GM21390 (cell line): ENCODE results near the gene KRT71.

Source experiments
- ATAC-seq: cut with Tn5 transposase; IDR thresholded peaks from one replicate; pipeline ENCODE4 v1.9.1; 2021; ENCODE audit not compliant: unreplicated experiment

Gene KRT71

DNA sequence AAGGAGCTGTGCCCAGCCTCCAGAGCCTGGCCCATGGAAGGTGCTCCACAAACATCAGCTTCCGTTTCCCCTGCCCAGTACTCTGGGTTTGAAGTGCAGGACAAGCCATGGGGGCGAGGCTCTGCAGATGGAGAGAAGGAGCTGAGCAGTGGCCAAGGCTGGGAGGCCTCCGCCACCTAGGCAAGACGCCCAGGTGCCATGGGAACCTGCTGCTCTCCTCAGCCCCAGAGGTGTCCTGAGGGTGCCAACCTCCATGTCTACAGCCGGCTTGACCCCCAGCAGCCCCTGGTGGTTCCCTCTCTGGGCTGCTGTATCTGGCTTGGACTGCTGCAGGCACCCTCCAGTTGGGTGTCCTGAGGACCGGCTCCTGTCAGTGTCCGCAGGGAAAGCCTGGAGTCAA is 12.4 kb downstream of the KRT71 start:
- no peak for ATAC-seq

DNA sequence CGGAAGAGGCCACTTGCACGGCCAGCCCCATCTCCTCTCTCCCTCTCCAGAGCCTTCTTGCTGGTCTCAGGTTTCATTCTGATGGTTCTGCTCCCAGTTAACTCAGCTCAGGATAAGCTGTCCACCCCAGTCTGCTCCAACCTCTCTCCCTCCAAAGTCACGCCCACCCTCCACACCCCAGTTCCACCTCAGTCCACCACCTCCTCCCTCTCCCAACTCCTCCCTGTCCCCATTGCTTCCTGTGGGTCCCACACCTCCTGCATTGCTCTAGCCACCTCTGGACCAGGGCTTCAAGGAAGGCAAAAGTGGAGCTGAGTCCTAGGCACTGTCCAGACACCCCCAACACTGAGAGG is 13.1 kb downstream of the KRT71 start:
- ATAC-seq = no peak

DNA sequence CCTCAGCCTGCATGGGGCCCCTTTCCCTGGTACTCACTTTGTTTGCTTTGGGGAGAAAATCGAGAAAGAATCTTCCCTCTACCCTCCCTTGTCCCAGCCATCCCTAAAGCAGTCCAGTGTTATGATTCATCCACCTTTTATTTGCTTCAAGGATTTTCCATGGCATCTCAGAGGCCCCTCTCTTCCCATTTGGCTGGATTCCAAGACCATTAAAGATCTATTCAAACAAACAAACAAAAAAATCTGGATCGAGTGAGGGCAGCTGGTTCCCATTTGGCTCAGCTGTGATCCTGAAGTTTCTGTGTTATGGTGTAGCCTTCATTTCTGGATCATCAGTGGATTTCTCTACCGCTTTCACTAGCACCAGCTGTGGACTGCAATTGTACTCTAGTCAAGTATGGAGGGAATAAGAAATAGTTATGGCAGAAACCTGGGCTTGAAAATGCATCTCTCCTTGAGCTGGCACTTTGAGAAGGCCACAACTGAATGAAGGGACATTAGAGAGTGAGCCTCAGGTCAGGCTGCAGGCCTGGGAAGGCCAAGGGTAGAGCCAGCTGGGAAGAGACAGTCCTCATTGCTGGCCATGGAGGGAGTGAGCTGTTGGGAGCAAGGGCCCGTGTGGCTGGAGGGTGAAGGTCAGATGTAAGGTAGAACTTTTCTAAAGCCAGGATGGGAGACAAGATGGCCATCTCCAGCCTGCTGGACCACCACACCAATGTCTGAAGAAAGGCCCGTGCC is 13.7 kb downstream of the KRT71 start:
- ATAC-seq = no peak

DNA sequence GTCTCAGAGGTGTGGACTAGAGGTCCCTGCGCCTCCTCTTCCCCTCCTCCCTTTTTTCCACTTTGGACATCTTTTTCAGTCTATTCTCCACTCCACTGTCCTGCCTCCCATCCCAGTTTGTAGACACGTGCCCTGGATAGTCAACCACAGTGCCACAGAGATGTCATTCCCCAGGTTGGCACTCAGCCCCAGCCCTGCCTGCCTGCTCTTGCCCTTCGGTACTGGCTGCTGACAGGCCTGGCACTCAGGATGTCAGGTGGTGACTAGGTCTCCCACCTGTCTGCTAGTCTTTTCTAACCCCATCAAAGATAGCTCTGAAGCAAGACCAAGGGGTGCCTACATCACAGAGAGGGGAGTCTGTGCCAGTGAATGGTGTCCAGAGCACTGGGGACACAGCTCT is 15.8 kb downstream of the KRT71 start:
- ATAC-seq = no peak

DNA sequence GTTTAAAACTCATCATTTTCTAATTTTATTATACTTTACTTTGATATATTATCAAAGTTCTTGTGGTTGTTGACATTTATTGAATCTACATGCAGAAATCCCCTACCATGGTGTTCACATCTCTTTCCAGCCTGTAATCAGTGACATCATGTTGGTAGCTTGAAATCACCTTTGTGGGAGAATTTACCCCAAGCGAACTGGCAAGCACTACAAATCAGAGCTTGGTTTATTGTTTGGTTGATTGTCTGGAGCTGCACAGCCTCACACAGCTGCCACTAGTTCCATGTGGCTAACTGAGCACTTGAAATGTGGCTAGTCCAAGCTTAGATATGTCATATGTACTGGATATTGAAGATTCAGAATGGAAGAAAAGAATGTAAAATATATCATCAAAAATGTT is 17.4 kb downstream of the KRT71 start:
- no peak for ATAC-seq

DNA sequence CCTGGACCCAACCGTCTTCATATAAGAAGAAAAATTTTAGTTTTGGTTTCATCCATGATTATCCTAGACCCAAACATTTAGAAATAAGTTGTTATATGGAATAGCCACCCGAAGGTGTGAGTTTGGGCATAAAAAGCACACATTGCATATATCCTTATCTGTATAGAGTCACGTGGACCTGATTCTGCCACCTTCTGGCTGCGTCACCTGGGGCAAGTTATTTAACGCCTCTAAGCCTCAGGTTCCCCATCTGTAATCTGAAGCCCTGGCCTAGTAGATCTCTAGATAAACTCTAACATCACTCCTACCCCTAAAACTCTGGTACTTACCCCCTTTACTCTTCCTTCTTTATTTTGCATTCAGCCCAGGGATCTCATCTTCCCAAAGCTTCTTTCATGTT is 18.5 kb downstream of the KRT71 start:
- ATAC-seq = no peak

DNA sequence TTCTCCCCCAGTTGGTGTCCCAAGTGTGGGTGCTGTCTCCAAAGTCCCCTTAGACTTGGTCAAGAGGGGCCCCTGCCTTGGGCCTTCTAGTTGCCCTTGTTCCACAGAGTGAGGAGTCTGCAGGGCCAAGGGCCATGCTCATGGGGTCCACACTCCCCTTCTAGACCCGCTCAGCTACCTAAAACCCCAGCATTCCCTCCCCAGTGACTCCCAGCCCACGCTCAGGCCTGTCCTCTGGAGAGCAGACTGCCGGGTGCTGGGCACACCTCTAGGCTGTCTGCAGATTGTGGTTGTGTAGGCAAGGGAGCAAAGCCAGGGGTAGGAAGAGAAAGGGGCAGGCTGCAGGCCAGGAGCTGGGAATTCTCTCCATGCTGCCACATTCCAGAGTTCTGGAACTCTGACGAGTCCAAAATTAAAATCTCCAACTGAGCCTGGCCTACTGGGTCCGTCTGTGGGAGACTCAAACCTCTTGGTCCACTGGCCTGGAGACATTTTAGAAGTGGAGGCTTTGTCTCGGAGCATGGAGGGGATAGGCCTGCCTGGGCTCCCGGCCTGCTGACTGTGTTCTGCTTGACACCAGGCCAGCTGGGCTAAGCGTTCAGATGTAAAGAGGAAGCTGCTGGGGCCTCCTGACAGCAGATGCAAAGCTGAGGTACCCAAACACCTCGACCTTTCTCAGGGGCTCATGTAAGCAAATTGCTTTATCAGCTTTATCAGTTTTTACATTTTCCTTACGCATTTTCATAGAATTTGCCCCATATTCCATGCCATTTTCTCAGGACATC is 19.1 kb downstream of the KRT71 start:
- no peak for ATAC-seq

DNA sequence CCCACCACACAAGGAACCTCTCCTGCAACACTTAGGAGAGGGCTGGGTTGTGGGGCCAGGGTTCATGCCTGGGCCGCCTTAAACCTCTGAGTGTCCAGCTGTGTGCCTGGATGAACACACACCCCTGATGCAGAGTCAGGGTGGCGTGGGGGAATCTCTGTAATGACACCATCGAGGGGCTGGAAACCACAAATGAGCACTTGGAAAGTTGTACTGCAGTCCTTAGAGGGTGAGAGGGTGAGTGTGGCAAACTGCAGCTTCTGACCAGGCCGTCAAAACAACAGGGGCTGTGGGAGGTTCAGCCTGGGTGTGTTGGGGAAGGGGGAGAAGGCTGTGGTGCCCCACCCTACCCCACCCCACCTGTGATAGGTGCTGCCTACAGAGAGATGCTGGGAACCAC is 20.3 kb downstream of the KRT71 start:
- no peak for ATAC-seq

DNA sequence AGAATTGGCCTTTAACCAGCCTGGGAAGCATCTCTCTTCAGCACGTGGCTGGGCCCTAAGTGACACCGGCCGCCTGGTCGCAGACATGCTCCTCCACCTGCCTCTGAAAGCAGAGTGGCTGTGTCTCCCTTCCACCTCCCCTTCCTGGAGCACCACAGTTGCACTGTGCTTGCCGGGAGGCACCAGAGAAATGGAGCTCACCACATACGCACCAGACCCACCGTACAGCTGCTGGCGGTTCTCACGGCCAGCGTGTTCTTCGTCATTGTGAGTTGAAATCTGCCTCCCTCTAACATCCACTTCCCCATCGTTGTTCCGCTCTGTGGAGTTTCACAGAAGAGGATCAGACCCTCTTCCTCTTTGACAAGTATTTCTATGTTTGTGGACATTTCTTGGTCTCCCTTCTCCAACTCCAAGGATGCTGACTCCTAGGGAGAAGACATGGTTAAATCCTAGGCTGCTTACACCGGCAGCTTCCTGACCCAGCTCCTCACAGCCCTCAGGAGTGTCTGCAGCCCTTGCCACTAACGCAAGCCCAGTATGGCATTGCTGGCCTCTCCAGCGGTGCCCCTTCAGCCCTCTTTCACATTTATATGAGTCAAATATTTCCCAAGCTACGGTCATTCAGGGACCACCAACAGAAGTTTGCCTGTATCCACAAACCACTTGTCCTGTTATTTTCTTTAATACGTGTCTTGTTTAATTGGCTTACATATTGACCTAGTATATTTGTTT is 21.2 kb downstream of the KRT71 start:
- no peak for ATAC-seq

DNA sequence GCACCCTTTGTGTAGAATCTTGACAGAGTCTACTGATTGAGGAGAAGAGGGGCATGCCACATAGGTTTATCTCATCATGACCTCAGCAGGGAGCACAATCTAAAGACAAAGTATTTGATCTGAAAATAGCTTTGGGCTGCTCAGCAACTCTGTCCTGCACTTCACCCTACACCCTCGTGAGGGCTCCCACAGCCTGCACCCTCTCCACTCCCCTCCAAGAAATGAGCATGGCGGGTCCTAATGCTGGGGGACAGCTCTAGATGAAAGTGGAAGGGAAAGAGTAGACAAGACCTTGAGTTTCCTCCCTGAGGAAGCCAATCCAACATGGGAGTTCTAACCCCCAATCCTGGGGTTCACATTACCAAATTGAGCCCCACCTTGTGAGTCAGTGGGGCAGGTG is 22.0 kb downstream of the KRT71 start:
- ATAC-seq = no peak

DNA sequence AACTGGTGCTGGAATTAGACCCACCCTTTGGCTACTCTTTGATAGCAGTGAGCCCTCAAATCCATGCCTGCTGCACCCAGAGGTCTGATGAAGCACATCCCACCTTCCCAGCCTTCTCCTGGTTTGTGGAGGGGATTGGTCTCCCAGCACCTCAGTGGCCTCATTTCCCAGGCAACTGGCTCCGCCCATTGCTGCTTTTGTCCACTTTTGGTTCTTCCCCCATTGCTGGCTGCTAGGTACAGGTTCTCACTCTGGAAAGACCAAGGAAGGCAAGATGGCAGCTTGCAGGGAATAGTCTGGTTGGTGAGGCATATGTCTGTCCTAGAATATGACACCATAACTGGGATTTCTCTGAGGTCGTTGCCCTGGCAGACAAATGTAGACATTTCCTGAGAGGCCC is 22.6 kb downstream of the KRT71 start:
- no peak for ATAC-seq

DNA sequence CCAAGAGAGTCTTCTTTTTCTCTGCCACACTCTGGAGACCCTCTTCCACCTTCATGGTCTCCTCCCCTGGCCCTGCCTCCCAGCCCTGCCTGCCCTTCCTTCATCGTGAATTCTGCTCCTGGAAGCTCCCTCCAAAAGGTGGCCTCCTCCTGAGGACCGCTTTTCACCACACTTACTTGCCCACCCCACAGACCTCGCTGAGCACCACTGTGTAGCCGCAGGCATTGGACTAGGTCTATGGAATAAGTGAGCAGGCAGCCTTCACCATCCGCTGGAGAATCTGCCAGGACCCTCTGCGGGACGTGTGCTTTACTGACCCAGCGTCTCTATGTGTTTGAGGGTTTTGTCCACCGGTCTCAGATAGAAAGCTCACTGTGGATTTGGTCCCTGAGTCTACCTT is 23.1 kb downstream of the KRT71 start:
- ATAC-seq = no peak

DNA sequence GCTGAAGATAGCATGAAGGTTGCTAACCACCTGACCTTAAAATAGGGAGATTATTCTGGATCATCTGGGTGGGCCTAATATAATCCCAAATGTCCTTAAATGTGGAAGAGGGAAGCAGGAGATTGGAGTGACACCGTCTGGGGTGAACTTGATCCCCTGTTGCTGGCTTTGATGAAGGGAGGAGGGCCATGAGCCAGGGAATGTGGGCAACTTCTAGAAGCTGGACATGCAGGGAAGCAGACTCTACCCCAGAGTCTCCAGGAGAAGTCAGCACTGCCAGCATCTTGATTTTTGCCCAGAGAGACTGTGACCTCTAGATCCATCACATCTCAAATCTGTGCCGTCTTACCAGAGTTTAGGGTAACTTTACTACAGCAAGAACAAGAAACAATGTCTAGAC is 23.5 kb downstream of the KRT71 start:
- no peak for ATAC-seq

DNA sequence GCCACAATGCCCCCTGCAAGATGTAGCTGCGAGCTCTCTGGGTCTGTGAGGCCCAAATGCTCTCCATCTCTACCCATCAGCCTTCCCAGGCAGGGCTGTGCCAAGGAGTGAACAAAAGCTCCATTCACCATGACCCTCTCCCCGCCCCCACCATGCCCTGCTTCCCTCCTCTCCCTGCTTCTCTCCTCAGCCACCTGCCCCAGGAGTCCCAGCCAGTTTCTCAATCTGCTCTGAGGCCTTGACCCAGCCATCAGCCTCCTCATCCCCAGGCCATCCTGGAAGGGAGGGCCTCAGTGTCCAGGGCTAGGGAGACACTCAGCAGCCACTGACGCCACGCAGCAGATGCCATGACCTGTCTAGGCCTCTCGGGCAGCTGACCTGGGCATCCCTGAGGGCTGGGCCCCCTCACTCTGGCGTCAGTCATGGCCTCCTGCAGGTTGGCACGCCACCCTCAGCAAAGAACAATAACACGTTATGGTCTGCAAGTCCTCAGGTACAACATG is 24.3 kb downstream of the KRT71 start:
- ATAC-seq = no peak

DNA sequence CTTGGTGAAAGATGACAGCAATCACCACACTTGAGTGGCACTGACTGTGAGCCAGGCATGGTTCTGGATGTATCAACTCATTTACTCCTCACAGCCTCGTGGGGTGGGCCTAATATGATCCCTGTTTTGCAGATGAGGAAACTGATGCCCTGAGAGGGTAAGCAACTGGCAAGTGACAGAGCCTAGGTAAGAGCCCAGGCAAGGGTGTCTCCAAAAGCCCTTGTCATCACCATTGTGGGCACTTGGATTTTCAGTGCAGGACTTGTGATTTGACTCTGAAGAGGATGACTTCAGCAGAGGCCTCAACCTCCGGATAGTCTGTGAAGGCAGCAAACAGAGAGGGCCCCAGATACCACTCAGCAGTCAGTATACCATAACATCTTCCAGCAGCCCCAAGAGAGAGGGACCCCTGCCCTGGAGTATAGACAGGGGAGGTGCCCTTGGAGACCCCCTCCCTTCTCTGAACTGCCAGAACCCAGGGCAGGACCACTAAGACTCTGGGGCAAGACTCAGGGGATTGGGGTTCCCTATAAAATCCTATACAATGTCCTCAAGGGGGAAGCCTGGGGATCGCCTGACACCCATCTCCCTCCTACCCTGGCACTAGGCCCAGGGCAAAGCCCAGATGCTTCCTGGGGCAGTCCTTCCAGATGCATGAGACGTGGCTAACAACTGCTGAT is 25.7 kb downstream of the KRT71 start:
- no peak for ATAC-seq

DNA sequence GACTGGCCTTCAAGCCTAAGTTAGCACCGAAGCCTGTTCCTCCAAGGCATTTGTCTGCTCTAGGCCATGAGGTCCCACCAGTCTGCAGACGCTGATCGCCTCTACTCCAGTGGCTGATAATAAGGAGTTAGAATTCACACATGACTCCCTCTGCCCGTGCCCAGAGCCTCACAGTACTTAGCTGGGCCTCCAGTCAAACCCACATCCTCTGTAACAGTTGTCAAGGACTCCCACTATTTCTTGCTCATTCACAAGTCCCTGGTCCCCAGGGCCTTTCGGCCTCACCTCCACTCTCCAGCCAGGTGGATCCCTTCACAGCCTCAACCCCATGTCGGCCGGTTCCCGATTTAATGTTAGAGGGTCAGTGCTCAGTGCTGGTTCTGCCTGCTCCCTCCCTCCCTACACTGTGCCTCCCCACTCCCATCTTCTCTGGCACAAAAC is 26.4 kb downstream of the KRT71 start:
- ATAC-seq = no peak

DNA sequence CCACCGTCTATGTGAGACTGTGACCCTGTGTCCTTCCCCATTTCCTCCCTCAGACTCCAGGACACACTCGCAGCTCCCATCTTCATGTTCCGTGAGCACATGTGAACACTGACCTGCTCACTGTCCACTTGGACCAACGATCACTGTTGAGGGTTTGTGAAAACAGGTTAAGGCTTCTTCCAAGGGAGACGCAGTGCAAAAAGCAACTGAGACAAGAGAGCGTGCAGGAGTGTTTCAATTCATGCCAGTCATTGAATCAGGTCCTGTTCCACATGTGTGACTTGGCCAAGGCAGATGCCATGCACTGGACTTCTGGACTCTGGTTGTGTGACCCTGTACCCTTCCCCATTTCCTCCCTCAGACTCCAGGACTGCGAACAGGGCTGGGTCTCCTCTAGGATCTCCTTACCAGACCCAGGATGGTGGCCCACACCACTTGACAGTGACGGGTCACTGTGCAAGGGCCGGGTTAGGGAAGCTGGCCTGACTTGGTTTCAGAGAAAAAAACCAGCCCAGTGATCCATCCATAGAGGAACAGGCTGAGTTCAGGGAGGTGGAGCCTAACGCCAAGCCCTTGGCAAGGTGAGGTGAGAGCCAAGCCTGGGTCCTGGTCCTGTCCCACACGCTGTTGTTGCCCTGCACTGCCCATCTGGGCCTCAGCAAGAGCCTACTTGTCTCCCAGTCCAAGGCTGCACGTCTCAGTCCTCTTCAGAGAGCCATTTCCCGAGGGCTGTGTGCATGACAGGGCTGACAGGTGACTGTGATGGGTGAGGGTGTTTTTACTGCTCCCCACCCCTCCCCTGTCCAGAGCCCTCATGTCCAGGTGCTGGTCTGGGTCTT is 27.1 kb downstream of the KRT71 start:
- no peak for ATAC-seq

DNA sequence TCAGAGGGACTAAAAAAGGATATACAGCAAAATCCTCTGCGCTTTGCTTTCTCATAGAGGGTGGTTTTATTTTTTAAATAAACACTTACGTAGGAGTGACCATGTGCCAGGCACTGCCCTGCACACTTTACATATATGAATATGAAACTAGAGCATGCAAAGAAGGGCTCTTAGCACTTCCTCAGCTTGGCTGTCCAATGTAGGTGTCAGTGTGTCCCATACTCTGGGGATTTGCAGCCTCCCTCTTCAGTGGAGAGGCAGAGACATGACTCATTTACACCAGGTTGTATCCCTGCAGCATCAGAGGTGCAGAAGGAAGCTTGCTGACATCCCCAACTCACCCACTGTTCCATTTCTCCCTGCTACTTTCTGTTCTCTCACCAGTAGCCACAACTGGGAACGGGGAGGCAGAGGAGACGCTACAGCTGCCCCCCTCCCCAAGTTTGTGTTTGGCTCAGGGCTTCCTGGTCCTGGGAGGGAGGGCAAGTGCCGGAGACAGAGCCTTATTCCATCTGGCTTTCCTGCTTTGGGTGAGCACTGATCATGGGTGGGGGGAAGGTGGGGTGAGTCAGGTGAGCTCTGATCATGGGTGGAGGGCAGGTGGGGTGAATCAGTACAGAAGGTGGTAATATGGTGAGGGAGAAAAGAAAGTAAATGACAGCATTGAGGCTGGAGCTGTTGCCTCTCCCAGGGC is 27.9 kb downstream of the KRT71 start:
- ATAC-seq = peak; percentile 75

DNA sequence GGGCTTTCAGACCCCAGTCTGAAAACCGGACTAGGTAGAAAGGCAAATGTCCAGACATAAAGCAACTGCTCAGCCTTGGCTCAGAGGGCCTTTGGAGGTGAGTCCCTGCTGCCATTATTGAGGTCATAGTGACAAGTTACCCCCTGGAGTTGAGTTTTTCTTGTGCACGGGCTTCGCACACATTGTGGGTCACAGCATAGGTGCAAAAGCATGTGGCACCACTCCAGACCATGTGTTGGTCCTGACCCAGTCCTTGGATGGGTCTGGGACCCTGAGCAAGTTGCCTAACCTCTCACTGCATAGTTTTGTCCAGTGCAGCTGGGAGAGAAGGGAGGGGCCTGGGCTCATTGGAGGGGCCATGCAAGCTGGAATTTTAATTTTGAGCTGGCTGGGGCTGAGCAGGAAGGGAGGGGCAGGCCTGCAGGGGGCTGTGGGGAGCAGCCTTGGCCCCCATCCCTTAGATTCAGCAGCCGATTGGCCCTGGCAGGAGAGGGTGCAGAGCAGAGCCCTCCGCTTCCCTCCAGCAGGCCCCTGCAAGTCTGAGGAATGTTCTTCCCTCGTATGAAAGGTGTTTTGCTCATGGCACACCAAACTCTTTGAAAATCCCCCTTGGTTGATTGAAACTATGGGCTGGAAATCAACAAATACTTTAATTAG is 28.6 kb downstream of the KRT71 start:
- peak; percentile 16 for ATAC-seq
